ENCODE measurements around the gene EDIL3.

Gene EDIL3

GRCh38 chr5:84273517-84273883, 111.2 kb downstream of the EDIL3 start:
- H4K8ac ChIP-seq (ENCODE audit: low read depth, low read length) = no peak overlapping the region
- H3K4me3 ChIP-seq (ENCODE audit: low read length) = no peak overlapping the region
- H2BK5ac ChIP-seq (ENCODE audit: low read length) = no peak overlapping the region
- H3K27me3 ChIP-seq (ENCODE audit: insufficient read depth, low read length, poor library complexity) = no peaks in the 10 kb centered on the region
- no peaks in the 10 kb centered on the region for H3K79me2 ChIP-seq (ENCODE audit: control insufficient read depth, insufficient read depth, low read length)
- H3K18ac ChIP-seq (ENCODE audit: low read length) = no peak overlapping the region
- H3K4me2 ChIP-seq (ENCODE audit: low read length) = no peak overlapping the region
- no peaks in the 10 kb centered on the region for H3K79me1 ChIP-seq (ENCODE audit: low read length)
- no peak overlapping the region for H2BK15ac ChIP-seq (replicated peaks; ENCODE audit: low read depth)
- no peak overlapping the region for H2AK5ac ChIP-seq (ENCODE audit: low read length)
- no peak overlapping the region for H2BK120ac ChIP-seq (ENCODE audit: low read depth, low read length)
- H3K4me1 ChIP-seq (ENCODE audit: control insufficient read depth, low read depth, low read length) = no peaks in the 10 kb centered on the region
- H3K4ac ChIP-seq (ENCODE audit: low read depth, low read length) = no peak overlapping the region
- H3K27ac ChIP-seq (ENCODE audit: low read depth, low read length) = no peak overlapping the region
- no peak overlapping the region for H3K56ac ChIP-seq (ENCODE audit: low read length)
- WGBS (ENCODE audit: extremely low coverage, insufficient coverage, low lambda C conversion rate) = no CpG with 5 or more reads among the region's 2 CpGs
- H3K9ac ChIP-seq (ENCODE audit: low read length) = no peak overlapping the region
- no peak overlapping the region for H4K5ac ChIP-seq (ENCODE audit: low read length)
- no peak overlapping the region for H3K23ac ChIP-seq (ENCODE audit: low read length)
- DNase-seq = no peak
- H3K36me3 ChIP-seq (ENCODE audit: control insufficient read depth, insufficient read depth, low read length) = no peaks in the 10 kb centered on the region

- no peak overlapping the region for H3K9ac ChIP-seq (ENCODE audit: low read length)
- WGBS (ENCODE audit: extremely low coverage, insufficient coverage, low lambda C conversion rate) = no CpG with 5 or more reads among the region's 6 CpGs
- no peak overlapping the region for H2AK5ac ChIP-seq (ENCODE audit: low read length)
- H3K27ac ChIP-seq (ENCODE audit: low read depth, low read length) = no peak overlapping the region
- H3K27me3 ChIP-seq (ENCODE audit: insufficient read depth, low read length, poor library complexity) = no peaks in the 10 kb centered on the region
- DNase-seq = peak; percentile 74
- no peak overlapping the region for H3K23ac ChIP-seq (ENCODE audit: low read length)
- no peaks in the 10 kb centered on the region for H3K4me1 ChIP-seq (ENCODE audit: control insufficient read depth, low read depth, low read length)
- no peak overlapping the region for H3K4me2 ChIP-seq (ENCODE audit: low read length)
- no peaks in the 10 kb centered on the region for H3K36me3 ChIP-seq (ENCODE audit: control insufficient read depth, insufficient read depth, low read length)
- H3K79me1 ChIP-seq (ENCODE audit: low read length) = no peaks in the 10 kb centered on the region
- H3K4me3 ChIP-seq (ENCODE audit: low read length) = no peak overlapping the region
- H4K8ac ChIP-seq (ENCODE audit: low read depth, low read length) = no peak overlapping the region
- no peak overlapping the region for H4K5ac ChIP-seq (ENCODE audit: low read length)
- no peak overlapping the region for H2BK5ac ChIP-seq (ENCODE audit: low read length)
- H3K18ac ChIP-seq (ENCODE audit: low read length) = no peak overlapping the region
- H2BK15ac ChIP-seq (replicated peaks; ENCODE audit: low read depth) = no peak overlapping the region
- no peak overlapping the region for H3K4ac ChIP-seq (ENCODE audit: low read depth, low read length)
- no peak overlapping the region for H2BK120ac ChIP-seq (ENCODE audit: low read depth, low read length)
- H3K79me2 ChIP-seq (ENCODE audit: control insufficient read depth, insufficient read depth, low read length) = no peaks in the 10 kb centered on the region
- H3K56ac ChIP-seq (ENCODE audit: low read length) = no peak overlapping the region
These were observed 111.7 kb downstream of the EDIL3 start for GRCh38 chr5:84272771-84273516.

- no peak overlapping the region for H2BK120ac ChIP-seq (ENCODE audit: low read depth, low read length)
- H3K18ac ChIP-seq (ENCODE audit: low read length) = no peak overlapping the region
- no peaks in the 10 kb centered on the region for H3K79me1 ChIP-seq (ENCODE audit: low read length)
- no peak for DNase-seq
- no peak overlapping the region for H3K4me2 ChIP-seq (ENCODE audit: low read length)
- no peak overlapping the region for H3K27ac ChIP-seq (ENCODE audit: low read depth, low read length)
- H3K79me2 ChIP-seq (ENCODE audit: control insufficient read depth, insufficient read depth, low read length) = no peaks in the 10 kb centered on the region
- no CpG with 5 or more reads among the region's 3 CpGs for WGBS (ENCODE audit: extremely low coverage, insufficient coverage, low lambda C conversion rate)
- no peak overlapping the region for H4K8ac ChIP-seq (ENCODE audit: low read depth, low read length)
- H3K23ac ChIP-seq (ENCODE audit: low read length) = no peak overlapping the region
- no peaks in the 10 kb centered on the region for H3K36me3 ChIP-seq (ENCODE audit: control insufficient read depth, insufficient read depth, low read length)
- no peak overlapping the region for H3K9ac ChIP-seq (ENCODE audit: low read length)
- no peak overlapping the region for H2BK5ac ChIP-seq (ENCODE audit: low read length)
- H2AK5ac ChIP-seq (ENCODE audit: low read length) = no peak overlapping the region
- H3K27me3 ChIP-seq (ENCODE audit: insufficient read depth, low read length, poor library complexity) = no peaks in the 10 kb centered on the region
- no peak overlapping the region for H3K4ac ChIP-seq (ENCODE audit: low read depth, low read length)
- H3K4me1 ChIP-seq (ENCODE audit: control insufficient read depth, low read depth, low read length) = peaks cover 2% of the 10 kb centered on the region
- no peak overlapping the region for H2BK15ac ChIP-seq (replicated peaks; ENCODE audit: low read depth)
- H3K4me3 ChIP-seq (ENCODE audit: low read length) = no peak overlapping the region
- H3K56ac ChIP-seq (ENCODE audit: low read length) = no peak overlapping the region
- no peak overlapping the region for H4K5ac ChIP-seq (ENCODE audit: low read length)
These were observed 118.7 kb downstream of the EDIL3 start for GRCh38 chr5:84265739-84266550.

DNA sequence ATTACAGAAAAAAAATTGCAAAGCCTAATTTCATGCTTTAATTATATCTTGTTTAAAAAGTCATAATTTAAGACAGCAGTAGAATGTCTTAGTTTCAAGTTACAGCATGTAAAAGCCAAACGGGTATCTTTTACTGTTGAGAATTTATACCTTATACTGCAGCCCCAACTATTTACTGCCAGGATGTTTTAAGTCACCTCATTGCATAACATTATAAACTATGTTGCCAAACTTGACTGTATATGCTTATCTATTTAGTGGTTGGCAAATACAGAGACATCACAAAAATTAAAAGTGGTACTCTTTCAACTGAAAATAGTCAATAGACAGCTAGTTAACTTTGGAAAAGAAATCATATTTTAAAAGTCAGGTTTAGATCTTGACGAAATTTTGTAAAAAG, 119.5 kb downstream of the EDIL3 start:
- no peak overlapping the region for H3K4ac ChIP-seq (ENCODE audit: low read depth, low read length)
- H3K27me3 ChIP-seq (ENCODE audit: insufficient read depth, low read length, poor library complexity) = no peaks in the 10 kb centered on the region
- no peaks in the 10 kb centered on the region for H3K36me3 ChIP-seq (ENCODE audit: control insufficient read depth, insufficient read depth, low read length)
- no peak overlapping the region for H3K56ac ChIP-seq (ENCODE audit: low read length)
- no peak overlapping the region for H2AK5ac ChIP-seq (ENCODE audit: low read length)
- no peak overlapping the region for H3K18ac ChIP-seq (ENCODE audit: low read length)
- H3K23ac ChIP-seq (ENCODE audit: low read length) = no peak overlapping the region
- no peak overlapping the region for H2BK5ac ChIP-seq (ENCODE audit: low read length)
- peaks cover 2% of the 10 kb centered on the region for H3K4me1 ChIP-seq (ENCODE audit: control insufficient read depth, low read depth, low read length)
- no peak overlapping the region for H2BK120ac ChIP-seq (ENCODE audit: low read depth, low read length)
- no peak overlapping the region for H3K27ac ChIP-seq (ENCODE audit: low read depth, low read length)
- H3K79me2 ChIP-seq (ENCODE audit: control insufficient read depth, insufficient read depth, low read length) = no peaks in the 10 kb centered on the region
- H2BK15ac ChIP-seq (replicated peaks; ENCODE audit: low read depth) = no peak overlapping the region
- H3K4me3 ChIP-seq (ENCODE audit: low read length) = no peak overlapping the region
- H3K79me1 ChIP-seq (ENCODE audit: low read length) = no peaks in the 10 kb centered on the region
- DNase-seq = no peak
- H4K5ac ChIP-seq (ENCODE audit: low read length) = no peak overlapping the region
- no CpG with 5 or more reads among the region's 2 CpGs for WGBS (ENCODE audit: extremely low coverage, insufficient coverage, low lambda C conversion rate)
- H3K4me2 ChIP-seq (ENCODE audit: low read length) = no peak overlapping the region
- H3K9ac ChIP-seq (ENCODE audit: low read length) = no peak overlapping the region
- H4K8ac ChIP-seq (ENCODE audit: low read depth, low read length) = no peak overlapping the region

DNA sequence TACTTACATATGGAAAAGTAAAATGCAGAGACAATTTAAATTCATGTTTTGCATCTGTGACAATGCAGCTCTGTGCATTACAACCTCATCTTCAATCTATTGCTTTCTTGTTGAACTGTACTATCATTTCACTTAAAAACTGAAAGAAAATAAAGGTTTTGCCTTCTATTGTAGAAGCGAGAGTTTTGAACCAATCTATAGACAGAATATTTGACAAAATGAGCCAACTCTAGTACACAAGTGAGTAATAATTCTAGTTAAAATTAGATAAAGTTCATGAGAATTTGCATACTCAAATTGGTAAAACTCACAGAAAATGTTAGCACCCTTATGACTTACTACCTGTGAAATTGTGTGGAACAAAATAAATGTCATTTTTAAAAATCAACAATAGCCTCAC, 123.7 kb downstream of the EDIL3 start:
- H3K36me3 ChIP-seq (ENCODE audit: control insufficient read depth, insufficient read depth, low read length) = no peaks in the 10 kb centered on the region
- H2BK5ac ChIP-seq (ENCODE audit: low read length) = no peak overlapping the region
- H3K4ac ChIP-seq (ENCODE audit: low read depth, low read length) = no peak overlapping the region
- H4K5ac ChIP-seq (ENCODE audit: low read length) = no peak overlapping the region
- no peak overlapping the region for H3K18ac ChIP-seq (ENCODE audit: low read length)
- WGBS (ENCODE audit: extremely low coverage, insufficient coverage, low lambda C conversion rate) = no CpG with 5 or more reads among the region's 1 CpG
- no peak overlapping the region for H3K23ac ChIP-seq (ENCODE audit: low read length)
- no peak overlapping the region for H2BK15ac ChIP-seq (replicated peaks; ENCODE audit: low read depth)
- H2BK120ac ChIP-seq (ENCODE audit: low read depth, low read length) = no peak overlapping the region
- H3K4me3 ChIP-seq (ENCODE audit: low read length) = no peak overlapping the region
- H3K27ac ChIP-seq (ENCODE audit: low read depth, low read length) = no peak overlapping the region
- no peaks in the 10 kb centered on the region for H3K4me1 ChIP-seq (ENCODE audit: control insufficient read depth, low read depth, low read length)
- no peaks in the 10 kb centered on the region for H3K79me2 ChIP-seq (ENCODE audit: control insufficient read depth, insufficient read depth, low read length)
- H2AK5ac ChIP-seq (ENCODE audit: low read length) = no peak overlapping the region
- H3K9ac ChIP-seq (ENCODE audit: low read length) = no peak overlapping the region
- H3K4me2 ChIP-seq (ENCODE audit: low read length) = no peak overlapping the region
- H3K27me3 ChIP-seq (ENCODE audit: insufficient read depth, low read length, poor library complexity) = no peaks in the 10 kb centered on the region
- no peaks in the 10 kb centered on the region for H3K79me1 ChIP-seq (ENCODE audit: low read length)
- no peak overlapping the region for H3K56ac ChIP-seq (ENCODE audit: low read length)
- no peak overlapping the region for H4K8ac ChIP-seq (ENCODE audit: low read depth, low read length)
- DNase-seq = no peak

Data from mesendoderm (in vitro differentiated cells).